H1 (cell line): ENCODE measurements around the gene PRKCH. TPM values are rescaled to one million over a fixed set of nuclear protein-coding genes. Genes with fewer than 3 reads are reported as not detected.

Source experiments
- CTCF ChIA-PET: fragments of 300-600 bp; sonication (Branson Sonifier 250); formaldehyde crosslinking; loops from one replicate; lab custom pipeline; 2021; ENCODE audit not compliant: partially characterized antibody; lab: Charles Lee
- POLR2A ChIA-PET: fragments of 300-600 bp; sonication (Branson Sonifier 250); formaldehyde crosslinking; loops from one replicate; lab custom pipeline; 2021; ENCODE audit warnings: inconsistent platforms; ENCODE audit not compliant: partially characterized antibody; lab: Charles Lee
- DNase-seq, 2 experiments: peaks; one replicate each; pipeline versions ENCODE4 v3.0.0 to v3.0.0-alpha.2; 2010 to 2022; ENCODE audit warnings: low spot score in 2 of 2, low read depth in 1 of 2, mixed read lengths in 1 of 2
- FAIRE-seq: peaks from 2 replicates; lab custom pipeline; 2011; peaks lifted over from hg19 to GRCh38; lab: Jason Lieb, UNC
- H2AFZ ChIP-seq: 2 replicates; pipeline ENCODE4 v1.8.1; 2012; ENCODE audit warnings: low read length, inconsistent platforms
- H2AK5ac ChIP-seq: 2 replicates; pipeline ENCODE4 v1.6.1; 2013; ENCODE audit warnings: low read depth, low read length
- H2BK120ac ChIP-seq: replicated peaks from 2 replicates; pipeline ENCODE3; 2013; ENCODE audit warnings: low read depth, low read length, inconsistent platforms
- H2BK12ac ChIP-seq: 2 replicates; pipeline ENCODE4 v1.6.1; 2013; ENCODE audit warnings: low read depth, low read length
- H2BK15ac ChIP-seq: 2 replicates; pipeline ENCODE4 v1.6.1; 2013; ENCODE audit warnings: low read length
- H2BK20ac ChIP-seq: 2 replicates; pipeline ENCODE4 v1.6.1; 2013; ENCODE audit warnings: low read length
- H2BK5ac ChIP-seq: 2 replicates; pipeline ENCODE4 v1.6.1; 2013; ENCODE audit warnings: low read depth, low read length
- H3K14ac ChIP-seq: 2 replicates; pipeline ENCODE4 v1.6.1; 2013; ENCODE audit warnings: inconsistent platforms; ENCODE audit not compliant: insufficient read length
- H3K18ac ChIP-seq: 2 replicates; pipeline ENCODE4 v1.6.1; 2013; ENCODE audit warnings: low read length; ENCODE audit errors: extremely low read depth
- H3K23ac ChIP-seq: 2 replicates; pipeline ENCODE4 v1.6.1; 2013; ENCODE audit warnings: inconsistent platforms; ENCODE audit not compliant: insufficient read length
- H3K23me2 ChIP-seq: 2 replicates; pipeline ENCODE4 v1.6.1; 2013; ENCODE audit warnings: low read depth, low read length
- H3K27ac ChIP-seq: 2 replicates; pipeline ENCODE4 v1.6.1; 2011; ENCODE audit warnings: low read depth, low read length, inconsistent platforms
- H3K27me3 ChIP-seq, 4 experiments: replicated peaks in 1 of 4; 1 replicate in 1 of 4; 2 replicates in 3 of 4; pipeline versions ENCODE4 v1.6.1 to v1.8.1; 2011 to 2013; ENCODE audit warnings: low read length in 3 of 4, mild to moderate bottlenecking in 3 of 4, inconsistent platforms in 2 of 4, mixed read lengths in 2 of 4, moderate library complexity in 1 of 4; ENCODE audit not compliant: control insufficient read depth in 3 of 4, insufficient read depth in 3 of 4; ENCODE audit errors: extremely low read depth in 1 of 4
- H3K36me3 ChIP-seq, 4 experiments: 2 replicates each; pipeline versions ENCODE4 v1.6.1 to v1.8.1; 2011 to 2013; ENCODE audit warnings: mild to moderate bottlenecking in 4 of 4, low read length in 3 of 4, moderate library complexity in 2 of 4, control low read depth in 1 of 4, inconsistent platforms in 1 of 4; ENCODE audit not compliant: insufficient read depth in 4 of 4, control insufficient read depth in 2 of 4
- H3K4ac ChIP-seq: replicated peaks from 2 replicates; pipeline ENCODE3; 2013; ENCODE audit warnings: low read length, low read depth, mixed read lengths, inconsistent platforms; ENCODE audit not compliant: insufficient read length
- H3K4me1 ChIP-seq, 4 experiments: replicated peaks in 1 of 4; 1 replicate in 1 of 4; 2 replicates in 3 of 4; pipeline versions ENCODE4 v1.6.1 to v1.8.1; 2011 to 2013; ENCODE audit warnings: low read length in 3 of 4, inconsistent platforms in 2 of 4, mixed read lengths in 1 of 4; ENCODE audit not compliant: insufficient read depth in 4 of 4, control insufficient read depth in 3 of 4
- H3K4me2 ChIP-seq, 2 experiments: 2 replicates each; pipeline versions ENCODE4 v1.6.1 to v1.8.1; 2011 to 2013; ENCODE audit warnings: low read depth in 2 of 2, low read length in 2 of 2, control low read depth in 1 of 2, inconsistent platforms in 1 of 2, mild to moderate bottlenecking in 1 of 2; ENCODE audit not compliant: insufficient read depth in 1 of 2
- H3K4me3 ChIP-seq, 4 experiments: fragments of 200-600, 300-600 bp in 1 of 4; sonication (generic), shearing (Covaris generic), sonication (Bioruptor Twin) in 1 of 4; 2 replicates each; pipeline versions ENCODE4 v1.5.1 to v1.8.1; 2011 to 2016; ENCODE audit warnings: low read length in 4 of 4, low read depth in 3 of 4, control low read depth in 2 of 4, inconsistent platforms in 2 of 4, mild to moderate bottlenecking in 2 of 4, mixed read lengths in 1 of 4, moderate library complexity in 1 of 4; ENCODE audit not compliant: insufficient read depth in 2 of 4; ENCODE audit errors: extremely low read depth in 1 of 4
- H3K56ac ChIP-seq: replicated peaks from 2 replicates; pipeline ENCODE3; 2013; ENCODE audit warnings: low read depth, mild to moderate bottlenecking, mixed read lengths, low read length, inconsistent platforms; ENCODE audit not compliant: insufficient read length
- H3K79me1 ChIP-seq: 2 replicates; pipeline ENCODE4 v1.6.1; 2013; ENCODE audit warnings: low read depth, low read length, control low read depth
- H3K79me2 ChIP-seq, 2 experiments: 2 replicates each; pipeline versions ENCODE4 v1.6.1 to v1.8.1; 2012 to 2013; ENCODE audit warnings: low read length in 2 of 2, mild to moderate bottlenecking in 2 of 2, inconsistent platforms in 1 of 2; ENCODE audit not compliant: insufficient read depth in 2 of 2, control insufficient read depth in 1 of 2
- H3K9ac ChIP-seq, 4 experiments: replicated peaks in 1 of 4; 1 replicate in 1 of 4; 2 replicates in 3 of 4; pipeline versions ENCODE4 v1.6.1 to v1.8.1; 2011 to 2013; ENCODE audit warnings: low read depth in 3 of 4, low read length in 3 of 4, control low read depth in 2 of 4, mild to moderate bottlenecking in 2 of 4, moderate library complexity in 2 of 4, inconsistent platforms in 1 of 4; ENCODE audit errors: extremely low read depth in 1 of 4
- H3K9me3 ChIP-seq, 2 experiments: 2 replicates each; pipeline versions ENCODE4 v1.6.1 to v1.8.1; 2012 to 2013; ENCODE audit warnings: mild to moderate bottlenecking in 2 of 2, moderate library complexity in 2 of 2, control low read depth in 1 of 2, inconsistent platforms in 1 of 2, low read depth in 1 of 2, low read length in 1 of 2, mixed read lengths in 1 of 2; ENCODE audit not compliant: insufficient read depth in 2 of 2
- H4K20me1 ChIP-seq, 2 experiments: replicated peaks in 1 of 2; 2 replicates each; pipeline versions ENCODE3 to v1.8.1; 2011 to 2013; ENCODE audit warnings: inconsistent platforms in 2 of 2, low read length in 2 of 2, mild to moderate bottlenecking in 1 of 2; ENCODE audit not compliant: insufficient read depth in 2 of 2, control insufficient read depth in 1 of 2
- H4K5ac ChIP-seq: 2 replicates; pipeline ENCODE4 v1.6.1; 2013; ENCODE audit warnings: low read length, low read depth, mixed read lengths, inconsistent platforms; ENCODE audit not compliant: insufficient read length
- H4K8ac ChIP-seq: 2 replicates; pipeline ENCODE4 v1.8.0; 2013; ENCODE audit warnings: mild to moderate bottlenecking, moderate library complexity, low read length, inconsistent platforms; ENCODE audit not compliant: insufficient read depth; ENCODE audit errors: extremely low read depth
- H4K91ac ChIP-seq: replicated peaks from 2 replicates; pipeline ENCODE3; 2013; ENCODE audit warnings: low read length, mixed read lengths, inconsistent platforms; ENCODE audit not compliant: insufficient read length
- CREB1 ChIP-seq: IDR thresholded peaks from 2 replicates; pipeline ENCODE4 v1.6.1; 2012; ENCODE audit warnings: inconsistent platforms
- CTBP2 ChIP-seq: IDR thresholded peaks from 2 replicates; pipeline ENCODE4 v1.7.0; 2011; ENCODE audit warnings: borderline replicate concordance, mild to moderate bottlenecking, moderate library complexity, mixed read lengths, low read length; ENCODE audit not compliant: insufficient read depth, insufficient read length
- E2F6 ChIP-seq: IDR thresholded peaks from 2 replicates; pipeline ENCODE4 v1.6.1; 2012; ENCODE audit warnings: inconsistent platforms
- EGR1 ChIP-seq: IDR thresholded peaks from 2 replicates; pipeline ENCODE4 v1.6.1; 2011; ENCODE audit warnings: low read depth, low read length, borderline replicate concordance
- EP300 ChIP-seq, 2 experiments: IDR thresholded peaks; 1 replicate in 1 of 2; 2 replicates in 1 of 2; pipeline ENCODE4 v1.6.1; 2011 to 2012; ENCODE audit warnings: low read depth in 2 of 2, low read length in 2 of 2, mild to moderate bottlenecking in 2 of 2, borderline replicate concordance in 1 of 2, inconsistent platforms in 1 of 2, moderate library complexity in 1 of 2
- FOSL1 ChIP-seq: IDR thresholded peaks from 2 replicates; pipeline ENCODE4 v1.6.1; 2011; ENCODE audit warnings: mild to moderate bottlenecking, low read depth, low read length, moderate library complexity; ENCODE audit not compliant: insufficient read depth
- JUN ChIP-seq: IDR thresholded peaks from 2 replicates; pipeline ENCODE4 v1.6.1; 2011; ENCODE audit warnings: low read depth, mild to moderate bottlenecking, improper control_type of control experiment, low read length
- POLR2A ChIP-seq, 2 experiments: IDR thresholded peaks; 1 replicate in 1 of 2; 2 replicates in 1 of 2; pipeline ENCODE4 v1.6.1; 2011; ENCODE audit warnings: low read depth in 2 of 2, low read length in 2 of 2, mild to moderate bottlenecking in 2 of 2; ENCODE audit errors: control extremely low read depth in 1 of 2
- POLR2AphosphoS5 ChIP-seq: IDR thresholded peaks from 2 replicates; pipeline ENCODE4 v1.6.1; 2011; ENCODE audit warnings: low read depth, low read length
- POU5F1 ChIP-seq: IDR thresholded peaks from 2 replicates; pipeline ENCODE4 v1.6.1; 2011; ENCODE audit warnings: low read depth, mild to moderate bottlenecking, low read length, moderate library complexity
- RFX5 ChIP-seq: IDR thresholded peaks from 2 replicates; pipeline ENCODE4 v1.6.1; 2011; ENCODE audit warnings: low read depth, low read length, improper control_type of control experiment, borderline replicate concordance
- SIRT6 ChIP-seq: IDR thresholded peaks from one replicate; pipeline ENCODE4 v1.7.1; 2012; ENCODE audit warnings: low read length, inconsistent platforms
- SUZ12 ChIP-seq: fragments of 200-600 bp; sonication (generic); IDR thresholded peaks from 2 replicates; pipeline ENCODE4 v1.6.1; 2012; ENCODE audit warnings: mild to moderate bottlenecking, inconsistent platforms, low read length, moderate library complexity, mixed read lengths
- USF2 ChIP-seq: IDR thresholded peaks from 2 replicates; pipeline ENCODE4 v1.6.1; 2011; ENCODE audit warnings: low read length, improper control_type of control experiment
- WGBS, 2 experiments: shearing (Covaris generic) in 1 of 2; methylation state at CpG; one replicate each; pipeline versions ENCODE4 v1.1.6 to v1.1.7; 2013 to 2015; ENCODE audit warnings: low lambda C conversion rate in 2 of 2, mixed read lengths in 2 of 2, inconsistent platforms in 1 of 2, low coverage in 1 of 2, missing lambda C conversion rate in 1 of 2; ENCODE audit not compliant: insufficient replicate concordance in 2 of 2, insufficient coverage in 1 of 2, insufficient read length in 1 of 2; ENCODE audit errors: extremely low coverage in 1 of 2, missing lambda C conversion rate in 1 of 2; 5-methylcytosine and 5-hydroxymethylcytosine counted together
- polyA plus RNA-seq, 7 experiments: library from polyadenylated mRNA; depleted of rRNA in 3 of 7; stranded (reverse) in 5 of 7; unstranded in 2 of 7; fragments of >200 nt in 5 of 7; fragments of 200-250 nt in 2 of 7; gene quantifications; 1 replicate in 5 of 7; 2 replicates in 1 of 7; 4 replicates in 1 of 7; pipeline versions ENCODE4 v1.2.1 to v1.2.3, GENCODE V29; 2011 to 2013; ENCODE audit warnings: missing spikeins in 2 of 7, mixed read lengths in 2 of 7
- total RNA-seq: library from RNA; stranded (reverse); fragmentation: NEBNext Ultra II Directional; extraction: Animal tissue kit (Norgen Biotek cat#: 25700); gene quantifications from 2 replicates; pipeline ENCODE4 v1.2.1, GENCODE V29; 2021

The PRKCH gene
- total and polyA plus RNA-seq, 2 of the 8 experiments (the other 6 are each of a cell fraction or from before 2014, with no cell fraction given) = 6.4 to 7.0 TPM

- DNase-seq (no peak), FAIRE-seq (no peak)
- Histone ChIP-seq H3K9ac (no peak overlapping the region), H2AK5ac (no peak overlapping the region), H3K4ac (no peak overlapping the region), H3K14ac (no peak overlapping the region), H4K8ac (no peak overlapping the region), H2BK20ac (no peak overlapping the region), H3K4me3 (no peak overlapping the region), H3K36me3 (no peaks in the 10 kb centered on the region; a peak in 1 of 8 replicates), H3K9me3 (peaks cover 30% of the 10 kb centered on the region in 2 experiments), H4K20me1 (no peaks in the 10 kb centered on the region), H2BK5ac (no peak overlapping the region), H3K4me1 (0 out of 7 replicates have a peak, but pooled peaks cover 0 to 2% (median 0%) of the 10 kb centered on the region in 4 experiments), H3K79me1 (no peaks in the 10 kb centered on the region), H3K27ac (no peak overlapping the region), H3K27me3 (no peaks in the 10 kb centered on the region), H2AFZ (no peak overlapping the region), H3K4me2 (no peak overlapping the region), H2BK15ac (no peak overlapping the region), H3K56ac (no peak overlapping the region), H4K5ac (no peak overlapping the region), H3K23me2 (no peaks in the 10 kb centered on the region), H2BK12ac (no peak overlapping the region), H3K79me2 (no peaks in the 10 kb centered on the region), H3K18ac (no peak overlapping the region), H3K23ac (no peak overlapping the region), H2BK120ac (no peak overlapping the region), H4K91ac (no peak overlapping the region)
- WGBS, 2 experiments = 89% methylated on average over 2 of the region's 2 CpGs; no CpG with 5 or more reads in 1 of the 2 experiments
- CTCF ChIA-PET = no interaction called here
- POLR2A ChIA-PET = no interaction called here
- TF ChIP-seq POU5F1 (no peak), USF2 (no peak), CREB1 (no peak), SUZ12 (no peak), EGR1 (no peak), JUN (no peak), SIRT6 (no peak), EP300 (IDR thresholded peaks at IDR 0.05; ENCODE audit: borderline replicate concordance in 1 of 2, low read depth in 2 of 2, low read length in 2 of 2) (no peak), POLR2AphosphoS5 (no peak), FOSL1 (no peak), RFX5 (no peak), POLR2A (IDR thresholded peaks at IDR 0.05; ENCODE audit: control extremely low read depth in 1 of 2, low read depth in 2 of 2, low read length in 2 of 2) (no peak), CTBP2 (no peak), E2F6 (no peak)
Observed at GRCh38 chr14:61372379-61372778, 51.0 kb downstream of the PRKCH start.
